Subcutaneous abdominal adipose tissue (tissue), 5 donors: ENCODE results near the gene EYS.

Experiments used
- H3K27ac ChIP-seq: one replicate; pipeline ENCODE4 v1.7.0; 2013; ENCODE audit warnings: low read depth, mild to moderate bottlenecking, inconsistent platforms, low read length, moderate library complexity
- H3K27me3 ChIP-seq, 5 donors: one replicate each; pipeline ENCODE4 v1.7.0; 2013; ENCODE audit warnings: low read length in 5 of 5, inconsistent platforms in 1 of 5; ENCODE audit not compliant: control insufficient read depth in 5 of 5, insufficient read depth in 4 of 5
- H3K36me3 ChIP-seq, 5 donors: one replicate each; pipeline ENCODE4 v1.7.0; 2013; ENCODE audit warnings: low read length in 5 of 5; ENCODE audit not compliant: control insufficient read depth in 5 of 5, insufficient read depth in 5 of 5
- H3K4me1 ChIP-seq, 5 donors: one replicate each; pipeline ENCODE4 v1.7.0; 2013; ENCODE audit warnings: low read length in 5 of 5, mild to moderate bottlenecking in 3 of 5, moderate library complexity in 1 of 5; ENCODE audit not compliant: control insufficient read depth in 5 of 5, insufficient read depth in 5 of 5
- H3K4me3 ChIP-seq, 5 donors: one replicate each; pipeline ENCODE4 v1.7.0; 2013; ENCODE audit warnings: low read length in 5 of 5, low read depth in 1 of 5
- H3K9ac ChIP-seq, 5 donors: one replicate each; pipeline ENCODE4 v1.7.0; 2013; ENCODE audit warnings: low read length in 5 of 5, mild to moderate bottlenecking in 4 of 5, moderate library complexity in 3 of 5
- H3K9me3 ChIP-seq, 5 donors: one replicate each; pipeline ENCODE4 v1.7.0; 2013; ENCODE audit warnings: low read length in 5 of 5; ENCODE audit not compliant: control insufficient read depth in 5 of 5
- donor health status: healthy.
- donor health status: healthy.
- donor health status: healthy.
- donor health status: healthy.
- donor health status: healthy.

Gene EYS

GRCh38 chr6:64238071-64238470, 1469.0 kb downstream of the EYS start:
- Histone ChIP-seq H3K27me3 (no peaks in the 10 kb centered on the region), H3K36me3 (no peaks in the 10 kb centered on the region), H3K9ac (no peak overlapping the region), H3K4me1 (no peaks in the 10 kb centered on the region), H3K4me3 (no peak overlapping the region), H3K9me3 (peaks cover 0 to 3% (median 0%) of the 10 kb centered on the region in 5 donors), H3K27ac (no peak overlapping the region)

DNA sequence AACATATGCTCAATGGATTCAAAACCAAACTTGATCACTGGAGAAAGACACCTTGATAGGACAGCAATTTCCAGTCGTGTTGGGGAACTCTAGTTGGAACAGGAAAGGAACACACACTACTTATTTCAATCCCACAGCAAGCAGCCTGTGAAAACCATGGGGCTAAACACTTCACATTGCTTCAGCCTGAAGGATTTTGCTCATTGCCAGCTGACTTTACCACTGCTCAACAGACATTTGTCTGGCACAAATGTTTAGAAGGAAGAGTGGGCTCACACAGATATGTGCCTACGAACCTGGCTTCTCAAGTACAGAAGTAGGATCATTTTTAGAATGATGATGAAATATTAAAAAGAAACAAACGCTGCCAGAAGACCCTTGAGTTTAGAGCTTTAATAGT, 1473.3 kb downstream of the EYS start:
- no peak overlapping the region for H3K4me3 ChIP-seq
- no peaks in the 10 kb centered on the region for H3K4me1 ChIP-seq
- no peaks in the 10 kb centered on the region for H3K36me3 ChIP-seq
- H3K9me3 ChIP-seq: peaks cover 0 to 1% (median 0%) of the 10 kb centered on the region in 5 donors
- H3K27me3 ChIP-seq: no peaks in the 10 kb centered on the region
- no peak overlapping the region for H3K27ac ChIP-seq
- no peak overlapping the region for H3K9ac ChIP-seq

GRCh38 chr6:64231928-64232327, 1475.1 kb downstream of the EYS start:
- Histone ChIP-seq H3K36me3 (no peaks in the 10 kb centered on the region), H3K4me1 (no peaks in the 10 kb centered on the region), H3K9me3 (no peaks in the 10 kb centered on the region), H3K27ac (no peak overlapping the region), H3K4me3 (no peak overlapping the region), H3K27me3 (no peaks in the 10 kb centered on the region), H3K9ac (no peak overlapping the region)

DNA sequence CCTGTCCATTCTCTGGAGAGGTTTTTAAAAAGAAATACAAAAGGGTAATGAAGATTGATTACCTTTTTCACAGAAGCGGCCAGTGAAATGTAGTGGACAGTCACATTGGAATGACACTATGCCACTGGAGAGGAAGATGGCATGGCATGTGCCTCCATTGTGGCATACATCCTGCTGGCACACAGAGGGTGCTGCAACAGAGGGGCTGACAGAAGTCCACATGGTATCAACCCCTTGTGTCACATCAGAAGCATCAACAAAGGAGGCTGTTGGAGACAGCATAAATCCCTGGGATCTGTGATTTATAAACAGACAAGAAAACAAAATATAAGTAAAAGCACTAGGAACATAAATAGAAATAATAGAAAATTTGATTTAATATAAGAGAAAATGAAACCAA, 1476.5 kb downstream of the EYS start:
- no peaks in the 10 kb centered on the region for H3K9me3 ChIP-seq
- no peaks in the 10 kb centered on the region for H3K4me1 ChIP-seq
- H3K36me3 ChIP-seq: no peaks in the 10 kb centered on the region
- no peak overlapping the region for H3K9ac ChIP-seq
- no peak overlapping the region for H3K27ac ChIP-seq
- H3K4me3 ChIP-seq: no peak overlapping the region
- no peaks in the 10 kb centered on the region for H3K27me3 ChIP-seq

DNA sequence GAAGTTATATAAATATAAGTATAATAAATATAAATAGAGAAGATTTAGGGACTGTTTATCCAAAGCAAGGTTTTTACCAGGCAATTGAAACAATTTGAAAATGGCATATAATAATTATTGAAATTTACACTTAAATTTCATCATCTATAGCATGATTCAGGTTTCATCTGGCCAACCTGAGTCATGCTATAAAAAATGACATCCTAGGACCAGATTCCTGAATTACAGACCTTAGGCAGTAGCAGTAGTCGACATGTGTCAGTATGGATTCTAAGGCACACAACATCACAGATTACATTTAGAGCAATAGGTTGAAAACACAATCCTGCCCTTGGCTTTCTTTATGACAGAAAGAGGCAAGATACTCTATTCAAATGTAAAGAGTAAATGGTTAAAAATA, 1479.2 kb downstream of the EYS start:
- Histone ChIP-seq H3K27me3 (no peaks in the 10 kb centered on the region), H3K4me1 (peaks cover 0 to 7% (median 0%) of the 10 kb centered on the region in 5 donors), H3K27ac (no peak overlapping the region), H3K9ac (no peak overlapping the region), H3K4me3 (no peak overlapping the region), H3K36me3 (no peaks in the 10 kb centered on the region), H3K9me3 (no peaks in the 10 kb centered on the region)

DNA sequence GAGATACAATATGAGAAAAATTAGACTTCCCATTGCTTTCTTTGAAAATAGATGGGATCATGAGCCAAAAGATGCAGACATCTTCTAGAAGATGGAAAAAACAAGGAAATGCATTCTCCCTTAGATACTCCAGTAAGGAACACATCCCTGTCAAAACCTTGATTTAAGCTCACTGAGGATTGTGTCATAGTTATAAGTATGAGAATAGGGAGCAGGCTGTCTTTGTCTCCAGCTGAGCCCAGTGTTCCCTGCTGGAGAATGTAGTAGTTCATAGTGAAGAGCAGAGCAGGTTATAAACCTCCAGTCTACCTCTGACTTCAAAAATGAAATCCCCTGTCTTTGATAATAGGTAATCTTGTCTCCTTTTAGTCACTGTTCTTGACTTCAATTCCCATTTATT, 1481.5 kb downstream of the EYS start:
- Histone ChIP-seq H3K9me3 (no peaks in the 10 kb centered on the region), H3K4me1 (peaks cover 0 to 7% (median 0%) of the 10 kb centered on the region in 5 donors)

GRCh38 chr6:64224819-64225218, 1482.2 kb downstream of the EYS start:
- no peaks in the 10 kb centered on the region for H3K9me3 ChIP-seq
- no peaks in the 10 kb centered on the region for H3K36me3 ChIP-seq
- no peak overlapping the region for H3K27ac ChIP-seq
- H3K4me1 ChIP-seq: peaks cover 0 to 7% (median 0%) of the 10 kb centered on the region in 5 donors
- H3K4me3 ChIP-seq: no peak overlapping the region
- no peaks in the 10 kb centered on the region for H3K27me3 ChIP-seq
- no peak overlapping the region for H3K9ac ChIP-seq

More for the DNA sequence above, 1481.5 kb downstream of the EYS start:
- H3K36me3 ChIP-seq: no peaks in the 10 kb centered on the region
- no peak overlapping the region for H3K9ac ChIP-seq
- H3K4me3 ChIP-seq: no peak overlapping the region
- H3K27me3 ChIP-seq: no peaks in the 10 kb centered on the region
- no peak overlapping the region for H3K27ac ChIP-seq

- no peak overlapping the region for H3K4me3 ChIP-seq
- H3K9me3 ChIP-seq: no peaks in the 10 kb centered on the region
- no peaks in the 10 kb centered on the region for H3K36me3 ChIP-seq
- H3K27ac ChIP-seq: no peak overlapping the region
- peaks cover 0 to 7% (median 0%) of the 10 kb centered on the region in 5 donors for H3K4me1 ChIP-seq
- no peak overlapping the region for H3K9ac ChIP-seq
- no peaks in the 10 kb centered on the region for H3K27me3 ChIP-seq
Measured at GRCh38 chr6:64221776-64222175, 1485.2 kb downstream of the EYS start.

- Histone ChIP-seq H3K9ac (no peak overlapping the region), H3K4me1 (peaks cover 0 to 7% (median 0%) of the 10 kb centered on the region in 5 donors), H3K9me3 (no peaks in the 10 kb centered on the region), H3K36me3 (no peaks in the 10 kb centered on the region), H3K4me3 (no peak overlapping the region), H3K27ac (no peak overlapping the region), H3K27me3 (no peaks in the 10 kb centered on the region)
Measured at GRCh38 chr6:64220801-64221200, 1486.2 kb downstream of the EYS start.

- H3K9me3 ChIP-seq: no peaks in the 10 kb centered on the region
- no peak overlapping the region for H3K4me3 ChIP-seq
- no peaks in the 10 kb centered on the region for H3K27me3 ChIP-seq
- H3K27ac ChIP-seq: no peak overlapping the region
- H3K9ac ChIP-seq: no peak overlapping the region
- H3K4me1 ChIP-seq: no peaks in the 10 kb centered on the region
- H3K36me3 ChIP-seq: no peaks in the 10 kb centered on the region
Measured at GRCh38 chr6:64217721-64218620, 1489.1 kb downstream of the EYS start.
